CD4-positive, alpha-beta T cell treated with Interleukin-15 for 1 hour (primary cell): ENCODE measurements around the gene ZYX.

Experiments
- DNase-seq: peaks from one replicate; pipeline ENCODE4 v3.0.0-alpha.2; 2020

The ZYX gene, protein sequence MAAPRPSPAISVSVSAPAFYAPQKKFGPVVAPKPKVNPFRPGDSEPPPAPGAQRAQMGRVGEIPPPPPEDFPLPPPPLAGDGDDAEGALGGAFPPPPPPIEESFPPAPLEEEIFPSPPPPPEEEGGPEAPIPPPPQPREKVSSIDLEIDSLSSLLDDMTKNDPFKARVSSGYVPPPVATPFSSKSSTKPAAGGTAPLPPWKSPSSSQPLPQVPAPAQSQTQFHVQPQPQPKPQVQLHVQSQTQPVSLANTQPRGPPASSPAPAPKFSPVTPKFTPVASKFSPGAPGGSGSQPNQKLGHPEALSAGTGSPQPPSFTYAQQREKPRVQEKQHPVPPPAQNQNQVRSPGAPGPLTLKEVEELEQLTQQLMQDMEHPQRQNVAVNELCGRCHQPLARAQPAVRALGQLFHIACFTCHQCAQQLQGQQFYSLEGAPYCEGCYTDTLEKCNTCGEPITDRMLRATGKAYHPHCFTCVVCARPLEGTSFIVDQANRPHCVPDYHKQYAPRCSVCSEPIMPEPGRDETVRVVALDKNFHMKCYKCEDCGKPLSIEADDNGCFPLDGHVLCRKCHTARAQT

DNA sequence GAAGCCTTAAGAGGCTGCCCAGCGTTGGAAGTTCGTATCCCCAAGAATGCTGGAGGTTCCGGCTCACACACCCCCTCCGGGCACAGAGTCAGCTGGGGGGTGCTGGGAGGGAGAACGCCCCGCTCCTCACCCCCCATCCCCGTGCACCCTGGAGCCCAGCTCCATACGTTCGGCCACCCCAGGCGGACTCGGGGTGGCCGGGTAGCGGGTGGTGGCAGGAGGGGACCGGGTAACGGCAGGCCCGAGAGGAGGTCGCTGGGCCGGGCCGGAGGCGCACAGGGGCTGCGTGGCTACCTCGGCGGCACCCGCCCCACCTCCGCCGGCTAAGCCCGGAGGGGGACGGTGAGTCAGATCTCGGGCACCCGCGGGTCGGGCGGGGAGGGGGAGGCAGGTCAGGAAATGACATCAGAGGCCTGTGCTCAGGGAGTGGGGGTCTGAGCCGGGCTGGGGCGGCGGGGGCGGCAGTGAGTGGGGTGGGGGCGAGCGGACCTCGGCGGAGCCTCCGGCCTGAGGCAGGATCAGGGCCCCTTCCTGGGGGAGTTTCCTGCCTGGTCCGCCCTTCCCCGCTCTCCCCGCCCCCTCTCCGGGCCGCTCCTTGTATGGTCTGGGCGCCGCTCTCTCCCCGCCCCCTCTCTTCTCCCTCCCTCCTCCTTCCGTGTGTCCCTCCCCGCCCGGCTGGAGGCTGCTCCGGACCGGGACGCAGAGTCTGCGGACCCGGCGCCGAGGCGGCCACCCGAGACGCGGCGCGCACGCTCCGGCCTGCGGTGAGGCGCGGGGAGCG is at the start of gene ZYX:
Gene ZYX, plus strand, starts transcription at position 700 of the 781 bp plus-strand sequence. CDS start 227 bp downstream, outside the sequence.
- peak; percentile 88 for DNase-seq

DNA sequence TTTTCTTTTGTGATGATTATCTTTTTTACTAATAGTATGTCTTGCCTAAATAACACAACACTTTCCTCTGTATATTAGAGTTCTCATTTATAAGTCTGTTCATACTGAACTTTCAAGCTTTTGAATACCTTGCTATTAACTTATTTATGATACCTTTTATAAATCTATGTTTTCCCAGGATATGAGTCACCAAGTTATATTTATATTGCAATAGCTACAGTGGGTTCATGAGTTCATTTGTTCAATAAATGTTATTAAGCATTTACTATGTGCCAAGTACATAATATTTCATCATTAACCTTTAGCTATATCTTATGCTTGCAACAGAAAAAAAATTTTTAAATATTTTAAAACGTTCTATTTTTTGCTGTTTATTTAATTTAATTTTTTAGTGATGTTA is 46.9 kb upstream of the ZYX start:
- no peak for DNase-seq

GRCh38 chr7:143337216-143337615 is 43.9 kb upstream of the ZYX start:
- no peak for DNase-seq

DNA sequence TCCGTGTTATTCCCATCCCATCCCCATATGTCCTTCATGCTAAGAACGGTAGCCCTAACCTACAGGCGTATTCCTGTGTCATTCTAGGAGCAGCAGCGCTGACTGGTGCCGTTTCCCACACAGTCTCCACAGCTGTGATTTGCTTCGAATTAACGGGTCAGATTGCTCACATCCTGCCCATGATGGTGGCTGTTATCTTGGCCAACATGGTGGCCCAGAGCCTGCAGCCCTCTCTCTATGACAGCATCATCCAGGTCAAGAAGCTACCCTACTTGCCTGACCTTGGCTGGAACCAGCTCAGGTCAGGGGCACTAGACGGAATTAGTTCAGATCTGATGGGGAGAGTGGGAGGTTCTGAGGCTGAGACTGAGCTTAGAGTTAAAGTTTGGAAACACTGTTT is 39.3 kb upstream of the ZYX start:
- DNase-seq = no peak

DNA sequence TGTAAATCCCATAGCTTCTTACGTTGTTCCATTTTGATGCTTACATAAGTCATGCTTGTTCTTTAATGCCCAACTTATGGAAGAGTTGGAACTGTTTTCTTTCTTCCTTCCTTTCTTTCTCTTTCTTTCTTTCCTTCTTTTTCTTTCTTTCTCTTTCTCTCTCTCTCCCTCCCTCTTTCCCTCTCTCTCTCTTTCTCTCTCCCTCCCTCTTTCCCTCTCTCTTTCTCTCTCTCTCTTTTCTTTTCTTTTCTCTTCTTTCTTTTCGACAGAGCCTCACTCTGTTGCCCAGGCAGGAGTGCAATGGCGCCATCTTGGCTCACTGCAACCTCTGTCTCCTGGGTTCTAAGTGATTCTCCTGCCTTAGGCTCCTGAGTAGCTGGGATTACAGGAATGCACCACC is 37.5 kb upstream of the ZYX start:
- DNase-seq = no peak

- peak; percentile 65 for DNase-seq
Measured at GRCh38 chr7:143345428-143345900, 35.7 kb upstream of the ZYX start.

- no peak for DNase-seq
Measured at GRCh38 chr7:143346018-143346417, 35.1 kb upstream of the ZYX start.

GRCh38 chr7:143347950-143348349 is 33.2 kb upstream of the ZYX start:
- no peak for DNase-seq

DNA sequence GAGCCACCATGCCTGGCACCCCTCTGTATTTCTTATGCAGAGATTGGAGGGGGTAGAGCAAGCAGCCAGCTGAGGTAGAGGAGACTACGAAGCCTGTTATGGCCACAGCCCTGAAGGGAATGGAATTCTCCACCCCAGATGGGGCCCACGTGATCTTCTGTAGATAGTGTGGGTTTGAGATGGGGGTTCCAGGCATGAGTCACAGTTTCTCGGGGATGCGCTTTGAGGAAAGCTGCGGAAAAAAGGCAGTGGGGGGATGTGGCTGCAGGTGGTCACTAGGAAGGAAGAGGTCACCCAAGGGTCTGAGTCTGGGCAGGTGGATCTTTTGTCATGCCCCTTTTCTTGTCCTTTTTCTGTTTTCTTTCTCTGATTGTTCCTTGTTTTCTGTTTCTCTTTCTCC is 30.1 kb upstream of the ZYX start:
- DNase-seq = no peak

- no peak for DNase-seq
Measured at GRCh38 chr7:143351574-143351973, 29.6 kb upstream of the ZYX start.

DNA sequence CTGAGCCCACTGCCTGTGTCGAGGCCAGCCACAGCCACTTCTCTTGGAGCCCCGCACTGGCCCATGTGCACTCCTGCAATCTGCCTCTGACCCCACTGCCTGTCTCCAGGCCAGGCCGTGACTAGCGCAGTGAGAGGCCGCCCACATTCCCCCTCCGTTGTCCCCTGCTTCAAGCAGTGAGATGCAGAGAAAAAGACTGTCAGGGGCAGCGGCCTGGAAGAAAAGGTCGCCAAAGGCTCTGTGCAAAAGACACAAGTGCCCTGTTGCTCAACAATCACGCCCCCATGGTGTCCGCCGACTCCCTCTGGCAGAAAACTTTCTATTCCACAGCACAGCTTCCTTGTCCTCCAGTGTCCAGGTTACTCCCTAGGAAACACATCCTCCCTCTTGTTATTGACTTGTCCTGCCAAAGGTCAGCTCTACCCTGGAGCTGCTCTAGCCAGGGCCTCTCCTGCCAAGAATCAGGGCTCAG is 28.6 kb upstream of the ZYX start:
- DNase-seq = no peak

- DNase-seq = no peak
Measured at GRCh38 chr7:143354376-143354775, 26.8 kb upstream of the ZYX start.

- no peak for DNase-seq
Measured at GRCh38 chr7:143354965-143355364, 26.2 kb upstream of the ZYX start.

- no peak for DNase-seq
Measured at GRCh38 chr7:143355450-143356385, 25.4 kb upstream of the ZYX start.

DNA sequence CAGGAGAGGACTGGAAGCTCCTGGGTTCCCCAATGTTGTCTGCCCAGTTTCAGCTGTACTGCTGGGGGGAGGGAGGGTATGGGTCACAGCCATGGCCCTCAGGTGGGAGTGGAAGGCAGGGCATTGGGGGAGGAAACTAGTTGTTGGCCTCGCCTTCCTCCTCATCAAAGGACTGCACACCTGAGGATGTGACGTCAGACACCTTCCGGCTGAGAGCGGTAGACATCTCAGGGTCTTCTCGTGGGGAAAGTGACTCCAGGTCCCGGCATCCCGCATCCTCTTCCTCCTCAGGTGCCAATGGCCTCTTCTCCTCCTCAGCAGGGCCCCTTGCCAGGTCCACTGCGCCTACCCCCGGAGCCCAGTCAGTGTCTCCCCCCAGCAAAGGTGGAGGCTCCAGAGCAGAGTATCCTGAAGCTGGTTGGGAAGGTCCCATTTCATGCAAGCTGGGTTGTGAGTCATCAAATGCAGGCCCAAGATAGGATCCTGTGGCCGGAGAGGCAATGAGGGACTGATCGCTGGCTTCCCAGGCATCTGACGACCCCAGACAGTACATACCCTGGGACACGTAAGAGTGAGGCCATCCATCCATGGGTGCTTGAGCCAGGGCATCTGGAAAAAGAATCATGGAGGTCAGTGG is 24.6 kb upstream of the ZYX start:
- DNase-seq = no peak

DNA sequence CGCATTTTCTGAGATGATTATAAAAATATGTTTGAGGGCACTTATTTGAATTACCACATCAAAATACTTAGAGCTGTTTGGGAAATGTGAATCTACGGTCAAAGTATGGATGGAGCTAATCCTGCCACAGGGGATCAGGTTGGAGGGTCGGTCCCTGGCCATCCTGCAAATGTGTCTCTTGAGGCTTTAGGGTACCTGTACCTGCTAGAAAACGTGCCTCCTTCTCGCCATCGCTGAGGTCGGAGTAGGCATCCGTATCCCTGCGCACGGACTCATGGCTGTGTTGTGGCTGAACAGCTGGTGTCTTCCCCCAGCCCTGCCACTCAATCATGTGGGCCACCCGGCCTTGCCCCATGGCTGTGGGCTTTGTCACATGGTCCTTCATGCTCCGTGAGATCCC is 22.5 kb upstream of the ZYX start:
- DNase-seq = no peak

DNA sequence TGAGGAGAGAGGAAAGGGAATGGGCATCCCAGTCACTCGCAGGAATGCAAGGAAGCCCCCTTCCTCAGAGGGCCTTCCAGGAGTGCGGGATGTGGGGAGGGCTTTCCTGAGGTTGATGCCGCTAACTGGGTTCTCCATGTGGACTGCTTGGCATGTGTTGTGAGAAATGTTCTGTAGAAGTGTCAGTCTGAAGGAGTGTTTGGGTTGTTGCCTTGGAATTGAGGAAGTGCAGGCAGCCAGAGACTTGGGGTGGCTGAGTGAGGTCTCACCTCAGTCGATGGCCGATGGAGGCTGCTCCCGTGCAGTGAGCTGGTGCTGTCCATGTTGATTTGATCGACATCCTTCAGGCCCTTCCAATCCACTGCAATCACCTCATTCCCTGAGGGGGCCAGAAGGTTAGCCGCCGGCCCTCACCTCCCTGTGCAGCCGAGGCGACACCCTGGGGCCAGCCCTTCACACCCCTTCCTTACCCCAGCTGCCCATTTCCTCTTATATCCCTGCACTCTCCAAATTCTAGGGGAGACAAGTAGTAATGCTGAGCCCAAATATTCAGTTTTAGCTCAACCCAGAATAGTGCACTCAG is 21.3 kb upstream of the ZYX start:
- DNase-seq = no peak

GRCh38 chr7:143360788-143361551 is 20.2 kb upstream of the ZYX start:
- DNase-seq = no peak

- no peak for DNase-seq
Measured at GRCh38 chr7:143361552-143362130, 19.5 kb upstream of the ZYX start.
